K562 (cell line): ENCODE data around the gene DIPK1B. TPM values are rescaled to one million over a fixed set of nuclear protein-coding genes. Genes with fewer than 3 reads are reported as not detected.

Experiments
- ATAC-seq: fragments of 200-7000 bp; cut with Tn5 transposase; 3 replicates; pipeline ENCODE4 v1.9.1; 2020; ENCODE audit warnings: moderate library complexity
- BruUV-seq: library from RNA; stranded (reverse); fragments of 400-500 nt; replicated peaks from 2 replicates; lab custom pipeline; 2021; lab: Mats Ljungman, UMichigan
- CTCF ChIA-PET: fragments of 300-600 bp; formaldehyde crosslinking; extraction: SDS; loops from one replicate; lab custom pipeline; 2021; ENCODE audit warnings: low intra/inter-chr PET ratio; lab: Yijun Ruan, JAX
- POLR2A ChIA-PET: fragments of 300-600, 350-650 bp; sonication (Branson Sonifier 250); formaldehyde crosslinking; extraction: SDS; loops from one replicate; lab custom pipeline; 2021; ENCODE audit warnings: antibody characterized with exemption, inconsistent platforms; lab: Yijun Ruan, JAX
- DNase-seq, 4 experiments: peaks; one replicate each; pipeline versions ENCODE4 v3.0.0 to v3.0.0-alpha.2; 2011 to 2018; ENCODE audit warnings: low spot score in 3 of 4, mixed read lengths in 3 of 4; ENCODE audit errors: extremely low read depth in 1 of 4
- FAIRE-seq: peaks from 2 replicates; lab custom pipeline; 2011; peaks lifted over from hg19 to GRCh38; lab: Jason Lieb, UNC
- H2AFZ ChIP-seq: 2 replicates; pipeline ENCODE4 v1.6.0; 2011; ENCODE audit warnings: low read depth, low read length, control low read depth, inconsistent platforms
- H3K27ac ChIP-seq: fragments of 200-600 bp; 3 replicates; pipeline ENCODE4 v1.8.0; 2011; ENCODE audit warnings: low read depth, mild to moderate bottlenecking, control low read depth, inconsistent platforms, low read length, moderate library complexity, mixed read lengths; ENCODE audit errors: extremely low read depth
- H3K27me3 ChIP-seq, 2 experiments: fragments of 300-600 bp in 1 of 2; 2 replicates in 1 of 2; 3 replicates in 1 of 2; pipeline versions ENCODE4 v1.6.0 to v1.8.0; 2011; ENCODE audit warnings: inconsistent platforms in 2 of 2, low read length in 2 of 2, mild to moderate bottlenecking in 1 of 2, mixed read lengths in 1 of 2, moderate library complexity in 1 of 2; ENCODE audit not compliant: control insufficient read depth in 2 of 2, insufficient read depth in 2 of 2
- H3K36me3 ChIP-seq: fragments of 300-600 bp; 3 replicates; pipeline ENCODE4 v1.8.0; 2011; ENCODE audit warnings: mild to moderate bottlenecking, low read length, inconsistent platforms; ENCODE audit not compliant: control insufficient read depth, insufficient read depth
- H3K4me1 ChIP-seq, 2 experiments: fragments of 200-600 bp in 1 of 2; replicated peaks in 1 of 2; 2 replicates in 1 of 2; 3 replicates in 1 of 2; pipeline versions ENCODE4 v1.5.1 to v1.8.0; 2011; ENCODE audit warnings: inconsistent platforms in 2 of 2, low read length in 2 of 2, mild to moderate bottlenecking in 1 of 2, mixed read lengths in 1 of 2, moderate library complexity in 1 of 2; ENCODE audit not compliant: control insufficient read depth in 2 of 2, insufficient read depth in 2 of 2
- H3K4me2 ChIP-seq: 2 replicates; pipeline ENCODE4 v1.6.1; 2011; ENCODE audit warnings: low read length, control low read depth, inconsistent platforms, mixed read lengths; ENCODE audit not compliant: insufficient read depth
- H3K4me3 ChIP-seq: fragments of 200-600 bp; sonication (generic), shearing (Covaris generic); 2 replicates; pipeline ENCODE4 v1.5.1; 2016; ENCODE audit warnings: control low read depth, inconsistent platforms
- H3K79me2 ChIP-seq: fragments of 200-600 bp; 3 replicates; pipeline ENCODE4 v1.8.0; 2011; ENCODE audit warnings: low read length, inconsistent platforms; ENCODE audit not compliant: control insufficient read depth, insufficient read depth
- H3K9ac ChIP-seq, 2 experiments: 2 replicates each; pipeline versions ENCODE4 v1.6.0 to v1.6.1; 2011; ENCODE audit warnings: low read depth in 2 of 2, low read length in 2 of 2, control low read depth in 1 of 2, inconsistent platforms in 1 of 2, mild to moderate bottlenecking in 1 of 2, mixed read lengths in 1 of 2; ENCODE audit not compliant: insufficient read depth in 1 of 2
- H3K9me1 ChIP-seq: one replicate; pipeline ENCODE4 v1.6.0; 2011; ENCODE audit warnings: inconsistent platforms, mild to moderate bottlenecking, low read length, moderate library complexity; ENCODE audit not compliant: control insufficient read depth, insufficient read depth
- H3K9me3 ChIP-seq: replicated peaks from 2 replicates; pipeline ENCODE4 v1.5.1; 2011; ENCODE audit warnings: low read depth, low read length, inconsistent platforms; ENCODE audit not compliant: control insufficient read depth, insufficient read depth
- H4K20me1 ChIP-seq: replicated peaks from 2 replicates; pipeline ENCODE4 v1.6.1; 2011; ENCODE audit warnings: low read length, inconsistent platforms, mixed read lengths; ENCODE audit not compliant: control insufficient read depth, insufficient read depth
- CAMTA2 ChIP-seq: fragments of 250-450 bp; sonication (Bioruptor Pico); conservative IDR thresholded peaks from 2 replicates; pipeline ENCODE4 v1.5.1; 2022
- CBX1 ChIP-seq: sonication (generic); IDR thresholded peaks from 2 replicates; pipeline ENCODE4 v1.6.1; 2016; ENCODE audit warnings: antibody characterized with exemption, low read depth, mild to moderate bottlenecking
- E2F6 ChIP-seq, 2 experiments: IDR thresholded peaks; 2 replicates each; pipeline ENCODE4 v1.6.1; 2011; ENCODE audit warnings: borderline replicate concordance in 1 of 2, control low read depth in 1 of 2, low read depth in 1 of 2, low read length in 1 of 2, mild to moderate bottlenecking in 1 of 2, mixed read lengths in 1 of 2, moderate library complexity in 1 of 2; ENCODE audit not compliant: insufficient read depth in 1 of 2, insufficient read length in 1 of 2, poor library complexity in 1 of 2, severe bottlenecking in 1 of 2; ENCODE audit errors: extremely low read depth in 1 of 2
- NFE2 ChIP-seq: IDR thresholded peaks from 2 replicates; pipeline ENCODE4 v1.6.1; 2014; ENCODE audit warnings: antibody characterized with exemption, low read depth
- NONO ChIP-seq, 2 experiments: fragments of 200-400 bp in 1 of 2; fragments of 450-650 bp in 1 of 2; formaldehyde crosslinking in 1 of 2; IDR thresholded peaks; 2 replicates each; pipeline ENCODE4 v1.6.1; 2017; ENCODE audit warnings: low read depth in 2 of 2, mild to moderate bottlenecking in 2 of 2, moderate library complexity in 2 of 2, low read length in 1 of 2
- NRF1 ChIP-seq, 2 experiments: fragments of 450-650 bp; IDR thresholded peaks in 1 of 2; conservative IDR thresholded peaks in 1 of 2; 2 replicates each; pipeline ENCODE4 v1.6.1; 2014; ENCODE audit warnings: mild to moderate bottlenecking in 2 of 2
- TRIM28 ChIP-seq: fragments of 450-650 bp; IDR thresholded peaks from 2 replicates; pipeline ENCODE4 v1.6.1; 2017
- WGBS: fragments of 100-300 bp; shearing (Covaris generic); methylation state at CpG from one replicate; pipeline ENCODE4 v1.1.6; 2016; ENCODE audit warnings: low coverage, mixed read lengths; ENCODE audit not compliant: insufficient coverage; ENCODE audit errors: missing lambda C conversion rate; 5-methylcytosine and 5-hydroxymethylcytosine counted together
- in situ Hi-C: fragments of 300-500 bp; cut with MboI; formaldehyde crosslinking; loops from 4 replicates; pipeline ENCODE4 v1.15.0; 2018; ENCODE audit warnings: inconsistent platforms, mixed read lengths
- intact Hi-C: fragments of 100-400 bp; cut with micrococcal nuclease; formaldehyde crosslinking; loops from 2 replicates; pipeline ENCODE4 v1.14.2; 2022
- polyA plus RNA-seq, 8 experiments: library from polyadenylated mRNA; depleted of rRNA in 4 of 8; stranded (reverse) in 5 of 8; unstranded in 3 of 8; fragments of >200 nt; fragmentation: Nextera tagmentation in 2 of 8; fragmentation: Illumina TruSeq in 1 of 8; extraction: Ambion mirVana in 2 of 8; extraction: Trizol in 1 of 8; gene quantifications; 2 replicates each; pipeline versions ENCODE4 v1.2.1 to v1.2.3, GENCODE V29; 2011 to 2014; ENCODE audit warnings: inconsistent platforms in 1 of 8, missing spikeins in 1 of 8
- total RNA-seq, 7 experiments: library from RNA; depleted of rRNA in 6 of 7; stranded (reverse); fragments of >200 nt in 6 of 7; fragmentation: Illumina TruSeq in 2 of 7; extraction: Trizol in 2 of 7; gene quantifications; 2 replicates each; pipeline versions ENCODE4 v1.2.1 to v1.2.3, GENCODE V29; 2011 to 2021; ENCODE audit warnings: low replicate concordance in 1 of 7

Gene DIPK1B
- total and polyA plus RNA-seq, 9 of the 15 experiments (the other 6 are each of a cell fraction or from before 2014, with no cell fraction given): 0.08 to 22.3 (median 5.9) TPM

DNA sequence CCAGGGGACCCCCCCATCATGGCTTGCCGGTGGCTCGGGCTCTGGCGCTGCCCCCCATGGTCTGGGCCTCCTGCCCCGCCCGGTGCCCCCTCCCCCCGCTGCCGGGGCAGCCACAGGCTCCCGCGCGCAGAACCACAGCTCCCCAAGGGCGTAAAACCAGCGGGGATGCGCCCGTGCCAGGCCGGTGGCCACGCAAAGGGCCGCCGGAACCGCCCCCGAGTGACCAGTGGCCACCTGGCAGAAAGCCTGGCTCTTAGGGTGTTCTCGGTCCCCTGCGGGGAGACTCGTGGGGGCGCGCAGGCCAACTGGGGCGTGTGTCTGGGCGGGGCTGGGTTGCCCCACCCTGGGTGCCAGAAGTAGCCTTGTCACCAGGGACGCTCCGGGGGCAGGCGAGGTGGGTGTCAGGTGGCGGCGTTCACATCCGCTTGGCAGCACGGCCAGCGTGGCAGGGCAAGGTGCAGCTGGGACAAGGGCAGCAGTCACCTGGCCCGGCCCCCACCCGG, 24.6 kb upstream of the DIPK1B start:
- in situ Hi-C loops: no loop called here
- H3K9ac ChIP-seq: peak overlapping the region; percentile 43 to 89; a peak in 3 of 4 replicates
- no peak for TF ChIP-seq CAMTA2 (CRISPR knock-in tag)
- TF ChIP-seq NONO (IDR thresholded peaks at IDR 0.05; ENCODE audit: low read depth in 2 of 2, low read length in 1 of 2): no peak
- 0 out of 2 replicates have a peak, but pooled peaks have one; percentile 9 for TF ChIP-seq NFE2
- peak; percentile 20; the same call in 1 of the 2 replicates for TF ChIP-seq CBX1
- TF ChIP-seq E2F6 (IDR thresholded peaks at IDR 0.05; ENCODE audit: borderline replicate concordance in 1 of 2, extremely low read depth in 1 of 2, insufficient read depth in 1 of 2, insufficient read length in 1 of 2, low read depth in 1 of 2, low read length in 1 of 2, poor library complexity in 1 of 2, severe bottlenecking in 1 of 2): peak in 1 of 2 experiments; percentile 18
- TF ChIP-seq NRF1 (conservative IDR thresholded peaks at IDR 0.05 in 1 of 2, IDR thresholded peaks at IDR 0.05 in 1 of 2): peak; percentile 26 to 44; a peak in 2 of 4 replicates
- TF ChIP-seq TRIM28: 0 out of 2 replicates have a peak, but pooled peaks have one; percentile 19
- TF ChIP-seq, all 486 proteins: peak for 5
- H3K36me3 ChIP-seq: peaks cover 19% of the 10 kb centered on the region; the same call in 1 of the 3 replicates
- H4K20me1 ChIP-seq: no peaks in the 10 kb centered on the region; the same call in 1 of the 2 replicates
- peak overlapping the region; percentile 81 for H3K4me3 ChIP-seq
- peaks cover 3% of the 10 kb centered on the region for H3K9me1 ChIP-seq
- H2AFZ ChIP-seq: peak overlapping the region; percentile 84
- DNase-seq: peak; percentile 56 to 71 (median 64)
- H3K4me1 ChIP-seq: peaks cover 6 to 85% of the 10 kb centered on the region in 2 experiments; a peak in 4 of 5 replicates
- peaks cover 40% of the 10 kb centered on the region for H3K79me2 ChIP-seq
- ChIA-PET CTCF (no interaction called here), POLR2A (interaction anchor here (1.7 to 2.1 kb wide), 3 partner anchors 10 to 15 kb away, joined by 7 to 10 read pairs (median 7); no protein-coding TSS in a partner anchor)
- 10% methylated on average over 24 of the region's 37 CpGs for WGBS
- H3K27me3 ChIP-seq: no peaks in the 10 kb centered on the region
- ATAC-seq: peak; percentile 29
- intact Hi-C loops: no loop called here
- no TSS peak for BruUV-seq
- H3K4me2 ChIP-seq: peak overlapping the region; percentile 63
- FAIRE-seq: no peak
- peak overlapping the region; percentile 63 for H3K27ac ChIP-seq
- no peaks in the 10 kb centered on the region for H3K9me3 ChIP-seq
